Caco-2 (cell line): ENCODE measurements around the gene NOTCH1. TPM values are rescaled to one million over a fixed set of nuclear protein-coding genes. Genes with fewer than 3 reads are reported as not detected.

ENCODE experiments used
- BruUV-seq: library from RNA; stranded (reverse); fragments of 400-500 nt; replicated peaks from 2 replicates; lab custom pipeline; 2021; lab: Mats Ljungman, UMichigan
- CTCF ChIA-PET: fragments of 300-600 bp; sonication (Branson Sonifier 250); formaldehyde crosslinking; loops from one replicate; lab custom pipeline; 2022; ENCODE audit warnings: antibody characterized with exemption; lab: Charles Lee
- POLR2A ChIA-PET: fragments of 300-600 bp; sonication (Branson Sonifier 250); formaldehyde crosslinking; loops from one replicate; lab custom pipeline; 2022; ENCODE audit warnings: antibody characterized with exemption; lab: Charles Lee
- DNase-seq, 2 experiments: peaks; one replicate each; pipeline versions ENCODE4 v3.0.0 to v3.0.0-alpha.2; 2020 to 2022
- H3K27me3 ChIP-seq: replicated peaks from 2 replicates; pipeline ENCODE4 v1.6.0; 2011; ENCODE audit warnings: low read length; ENCODE audit not compliant: control insufficient read depth, insufficient read depth
- H3K36me3 ChIP-seq: 2 replicates; pipeline ENCODE4 v1.5.1; 2011; ENCODE audit warnings: low read length; ENCODE audit not compliant: control insufficient read depth, insufficient read depth
- H3K4me1 ChIP-seq: fragments of 250-450 bp; sonication (Bioruptor Pico); 2 replicates; pipeline ENCODE4 v1.5.1; 2020; ENCODE audit warnings: mild to moderate bottlenecking
- H3K4me3 ChIP-seq: 2 replicates; pipeline ENCODE4 v1.5.1; 2011; ENCODE audit warnings: low read depth, mild to moderate bottlenecking, control low read depth, low read length
- H3K9me3 ChIP-seq: fragments of 250-450 bp; sonication (Bioruptor Pico); 2 replicates; pipeline ENCODE4 v1.5.1; 2020; ENCODE audit warnings: mild to moderate bottlenecking, moderate library complexity
- H3K27ac Mint-ChIP-seq: one replicate; pipeline ENCODE4 v1.8.0; 2022; ENCODE audit warnings: mixed read lengths; ENCODE audit not compliant: unreplicated experiment
- H3K27me3 Mint-ChIP-seq: one replicate; pipeline ENCODE4 v1.8.0; 2022; ENCODE audit warnings: mixed read lengths; ENCODE audit not compliant: insufficient read depth, unreplicated experiment
- H3K36me3 Mint-ChIP-seq: one replicate; pipeline ENCODE4 v1.8.0; 2022; ENCODE audit warnings: mild to moderate bottlenecking, mixed read lengths; ENCODE audit not compliant: insufficient read depth, unreplicated experiment
- H3K4me1 Mint-ChIP-seq: one replicate; pipeline ENCODE4 v1.8.0; 2022; ENCODE audit warnings: low read depth, mixed read lengths; ENCODE audit not compliant: unreplicated experiment
- H3K4me3 Mint-ChIP-seq: one replicate; pipeline ENCODE4 v1.8.0; 2022; ENCODE audit warnings: mild to moderate bottlenecking, moderate library complexity, mixed read lengths; ENCODE audit not compliant: unreplicated experiment
- H3K9me3 Mint-ChIP-seq: one replicate; pipeline ENCODE4 v1.8.0; 2022; ENCODE audit warnings: mixed read lengths; ENCODE audit not compliant: unreplicated experiment
- CTCF ChIP-seq, 2 experiments: fragments of 200-600 bp in 1 of 2; IDR thresholded peaks; 1 replicate in 1 of 2; 2 replicates in 1 of 2; pipeline versions ENCODE4 v1.5.1 to v1.8.0; 2011 to 2022; ENCODE audit warnings: antibody characterized with exemption in 1 of 2, control low read depth in 1 of 2, inconsistent platforms in 1 of 2, low read depth in 1 of 2, low read length in 1 of 2, mild to moderate bottlenecking in 1 of 2, moderate library complexity in 1 of 2; ENCODE audit not compliant: insufficient read depth in 1 of 2, severe bottlenecking in 1 of 2, unreplicated experiment in 1 of 2
- intact Hi-C: fragments of 100-400 bp; cut with micrococcal nuclease; formaldehyde crosslinking; loops from one replicate; pipeline ENCODE4 v1.10.0; 2022; ENCODE audit not compliant: unreplicated experiment
- total RNA-seq: library from RNA; stranded (reverse); gene quantifications from 2 replicates; pipeline ENCODE4 v1.2.3, GENCODE V29; 2022

NOTCH1 gene
- total RNA-seq, 1 experiment from 2014 or later = 6.3 TPM

- ChIA-PET CTCF (no interaction called here), POLR2A (no interaction called here)
- H3K4me3 ChIP-seq = no peak overlapping the region
- no TSS peak for BruUV-seq
- H3K27me3 ChIP-seq = no peaks in the 10 kb centered on the region
- Mint-ChIP-seq H3K27ac (no peak overlapping the region), H3K36me3 (peaks cover 100% of the 10 kb centered on the region), H3K4me1 (no peaks in the 10 kb centered on the region), H3K4me3 (no peak overlapping the region), H3K27me3 (no peaks in the 10 kb centered on the region), H3K9me3 (no peaks in the 10 kb centered on the region)
- H3K9me3 ChIP-seq = no peaks in the 10 kb centered on the region
- TF ChIP-seq CTCF (IDR thresholded peaks at IDR 0.05; ENCODE audit: insufficient read depth in 1 of 2, low read depth in 1 of 2, low read length in 1 of 2, severe bottlenecking in 1 of 2, unreplicated experiment in 1 of 2) = no peak
- no peak for DNase-seq
- H3K4me1 ChIP-seq = no peaks in the 10 kb centered on the region
- peaks cover 8% of the 10 kb centered on the region for H3K36me3 ChIP-seq
- intact Hi-C loops = no loop called here
These were observed 70.6 kb downstream of the NOTCH1 start for GRCh38 chr9:136474974-136475865.

- intact Hi-C loops = no loop called here
- no peak for TF ChIP-seq CTCF (IDR thresholded peaks at IDR 0.05; ENCODE audit: insufficient read depth in 1 of 2, low read depth in 1 of 2, low read length in 1 of 2, severe bottlenecking in 1 of 2, unreplicated experiment in 1 of 2)
- no peak overlapping the region for H3K27ac Mint-ChIP-seq
- no peaks in the 10 kb centered on the region for H3K9me3 ChIP-seq
- peaks cover 8% of the 10 kb centered on the region for H3K36me3 ChIP-seq
- no peak for DNase-seq
- H3K27me3 Mint-ChIP-seq = no peaks in the 10 kb centered on the region
- H3K4me1 Mint-ChIP-seq = no peaks in the 10 kb centered on the region
- no peaks in the 10 kb centered on the region for H3K9me3 Mint-ChIP-seq
- H3K27me3 ChIP-seq = no peaks in the 10 kb centered on the region
- peaks cover 93% of the 10 kb centered on the region for H3K36me3 Mint-ChIP-seq
- POLR2A ChIA-PET = no interaction called here
- H3K4me1 ChIP-seq = no peaks in the 10 kb centered on the region
- BruUV-seq = no TSS peak
- H3K4me3 ChIP-seq = no peak overlapping the region
- no peak overlapping the region for H3K4me3 Mint-ChIP-seq
- CTCF ChIA-PET = no interaction called here
These were observed 71.7 kb downstream of the NOTCH1 start for GRCh38 chr9:136474021-136474640.

GRCh38 chr9:136473354-136473721, 72.5 kb downstream of the NOTCH1 start:
- no peak overlapping the region for H3K4me3 ChIP-seq
- CTCF ChIA-PET = no interaction called here
- BruUV-seq = no TSS peak
- peaks cover 93% of the 10 kb centered on the region for H3K36me3 Mint-ChIP-seq
- intact Hi-C loops = no loop called here
- no peak overlapping the region for H3K4me3 Mint-ChIP-seq
- POLR2A ChIA-PET = no interaction called here
- H3K9me3 Mint-ChIP-seq = no peaks in the 10 kb centered on the region
- TF ChIP-seq CTCF (IDR thresholded peaks at IDR 0.05; ENCODE audit: insufficient read depth in 1 of 2, low read depth in 1 of 2, low read length in 1 of 2, severe bottlenecking in 1 of 2, unreplicated experiment in 1 of 2) = no peak
- H3K4me1 ChIP-seq = no peaks in the 10 kb centered on the region
- no peak overlapping the region for H3K27ac Mint-ChIP-seq
- peaks cover 8% of the 10 kb centered on the region for H3K36me3 ChIP-seq
- no peaks in the 10 kb centered on the region for H3K9me3 ChIP-seq
- no peaks in the 10 kb centered on the region for H3K27me3 Mint-ChIP-seq
- no peaks in the 10 kb centered on the region for H3K27me3 ChIP-seq
- no peaks in the 10 kb centered on the region for H3K4me1 Mint-ChIP-seq
- no peak for DNase-seq
